Thyroid gland (tissue), 4 donors: ENCODE measurements around the gene SPTA1. TPM values are rescaled to one million over a fixed set of nuclear protein-coding genes. Genes with fewer than 3 reads are reported as not detected.
"Not testable (repeated sequence)": the region's sequence is repeated elsewhere in the genome, so short reads cannot be mapped to it uniquely, and the experiment has no call there.

Source experiments
- DNase-seq, 2 donors: peaks; one replicate each; pipeline ENCODE4 v3.0.0-alpha.2; 2019
- H3K27ac ChIP-seq, 3 donors: fragments of 200-600 bp; sonication (generic); 1 replicate in 2 of 3; 2 replicates in 1 of 3; pipeline ENCODE4 v1.5.1; 2016 to 2019; ENCODE audit warnings: mild to moderate bottlenecking in 1 of 3, moderate library complexity in 1 of 3
- H3K27me3 ChIP-seq: fragments of 200-600 bp; sonication (generic); one replicate; pipeline ENCODE4 v1.5.1; 2019
- H3K36me3 ChIP-seq, 2 donors: fragments of 200-600 bp; sonication (generic); one replicate each; pipeline ENCODE4 v1.5.1; 2016 to 2019
- H3K4me1 ChIP-seq, 2 donors: fragments of 200-600 bp; sonication (generic); one replicate each; pipeline ENCODE4 v1.5.1; 2017 to 2019
- H3K4me3 ChIP-seq, 3 donors: fragments of 200-600 bp; sonication (generic); replicated peaks in 1 of 3; 1 replicate in 2 of 3; 2 replicates in 1 of 3; pipeline ENCODE4 v1.5.1; 2016; ENCODE audit warnings: mild to moderate bottlenecking in 1 of 3
- H3K9me3 ChIP-seq: fragments of 200-600 bp; sonication (generic); one replicate; pipeline ENCODE4 v1.5.1; 2017
- CTCF ChIP-seq, 6 experiments: fragments of 200-600 bp in 3 of 6; fragments of 450-650 bp in 3 of 6; sonication (generic) in 3 of 6; IDR thresholded peaks; one replicate each; pipeline ENCODE4 v1.5.1; 2016 to 2019; ENCODE audit warnings: antibody characterized with exemption in 6 of 6, mild to moderate bottlenecking in 2 of 6, inconsistent platforms in 1 of 6, moderate library complexity in 1 of 6
- POLR2A ChIP-seq, 2 donors: fragments of 450-650 bp; IDR thresholded peaks; one replicate each; pipeline ENCODE4 v1.6.1; 2017; ENCODE audit warnings: antibody characterized with exemption in 2 of 2, mild to moderate bottlenecking in 2 of 2, moderate library complexity in 1 of 2
- WGBS, 2 donors: methylation state at CpG; one replicate each; pipeline ENCODE4 v1.1.5; 2017; 5-methylcytosine and 5-hydroxymethylcytosine counted together
- intact Hi-C: fragments of 100-400 bp; cut with DNase I; formaldehyde crosslinking; loops from one replicate; pipeline ENCODE4 v1.15.1; 2023
- total RNA-seq, 4 donors: library from RNA; depleted of rRNA; stranded (reverse); fragments of >200 nt; gene quantifications; one replicate each; pipeline ENCODE4 v1.2.3, GENCODE V29; 2016

Gene SPTA1
- total RNA-seq, 4 donors from 2014 or later = 0.10 to 0.11 TPM; not detected in 2

- Histone ChIP-seq H3K27me3 (no peaks in the 10 kb centered on the region), H3K9me3 (no peaks in the 10 kb centered on the region), H3K27ac (no peak within 1 kb of the TSS), H3K36me3 (no peaks in the 10 kb centered on the region), H3K4me3 (no peak within 1 kb of the TSS), H3K4me1 (no peaks in the 10 kb centered on the region)
- intact Hi-C loops = no loop called here
- 76 to 82% methylated on average over 4 of the region's 4 CpGs for WGBS, 2 donors
- no peak for DNase-seq
- no peak for TF ChIP-seq CTCF (IDR thresholded peaks at IDR 0.05)
- no peak for TF ChIP-seq POLR2A (IDR thresholded peaks at IDR 0.05)
These were observed 14.0 kb upstream of the SPTA1 start, which contains the start of gene OR6K2 for GRCh38 chr1:158700552-158700951. Gene OR6K2 (minus strand): TSS chr1:158700652. CDS start chr1:158700652, 0 bp downstream.

GRCh38 chr1:158694596-158694995 lies 8.1 kb upstream of the SPTA1 start:
- Histone ChIP-seq H3K4me3 (no peak overlapping the region), H3K9me3 (no peaks in the 10 kb centered on the region), H3K27me3 (no peaks in the 10 kb centered on the region), H3K36me3 (no peaks in the 10 kb centered on the region), H3K27ac (no peak overlapping the region), H3K4me1 (no peaks in the 10 kb centered on the region)
- intact Hi-C loops = no loop called here
- WGBS, 2 donors = 85 to 91% methylated on average over 2 of the region's 2 CpGs
- no peak for DNase-seq
- TF ChIP-seq CTCF (IDR thresholded peaks at IDR 0.05) (no peak), POLR2A (IDR thresholded peaks at IDR 0.05) (no peak)

- DNase-seq = no peak
- intact Hi-C loops = no loop called here
- Histone ChIP-seq H3K27me3 (no peaks in the 10 kb centered on the region), H3K4me1 (no peaks in the 10 kb centered on the region), H3K36me3 (no peaks in the 10 kb centered on the region), H3K27ac (no peak overlapping the region), H3K4me3 (no peak overlapping the region), H3K9me3 (no peaks in the 10 kb centered on the region)
- TF ChIP-seq CTCF (IDR thresholded peaks at IDR 0.05) (no peak), POLR2A (IDR thresholded peaks at IDR 0.05) (no peak)
These were observed 5.8 kb upstream of the SPTA1 start for GRCh38 chr1:158692356-158692755.

GRCh38 chr1:158691907-158692306 lies 5.4 kb upstream of the SPTA1 start:
- DNase-seq = no peak
- Histone ChIP-seq H3K4me3 (no peak overlapping the region), H3K27ac (no peak overlapping the region), H3K36me3 (no peaks in the 10 kb centered on the region), H3K4me1 (no peaks in the 10 kb centered on the region), H3K27me3 (no peaks in the 10 kb centered on the region), H3K9me3 (no peaks in the 10 kb centered on the region)
- intact Hi-C loops = no loop called here
- no peak for TF ChIP-seq POLR2A (IDR thresholded peaks at IDR 0.05)
- no peak for TF ChIP-seq CTCF (IDR thresholded peaks at IDR 0.05)

- H3K4me1 ChIP-seq, DNase-seq, H3K4me3 ChIP-seq, H3K27me3 ChIP-seq, H3K36me3 ChIP-seq, intact Hi-C loops, H3K9me3 ChIP-seq, H3K27ac ChIP-seq: not testable (repeated sequence)
- WGBS, 2 donors = 51 to 63% methylated on average over 1 of the region's 1 CpG
These were observed 4.6 kb upstream of the SPTA1 start for GRCh38 chr1:158691149-158691548.

- Histone ChIP-seq H3K36me3 (no peaks in the 10 kb centered on the region), H3K4me1 (no peaks in the 10 kb centered on the region), H3K9me3 (no peaks in the 10 kb centered on the region), H3K4me3 (no peak overlapping the region), H3K27ac (no peak overlapping the region), H3K27me3 (no peaks in the 10 kb centered on the region)
- no peak for DNase-seq
- TF ChIP-seq CTCF (IDR thresholded peaks at IDR 0.05) (no peak), POLR2A (IDR thresholded peaks at IDR 0.05) (no peak)
- intact Hi-C loops = no loop called here
These were observed 3.4 kb upstream of the SPTA1 start for GRCh38 chr1:158689875-158690274.
